Activated naive CD4-positive, alpha-beta T cell treated with anti-CD3 and anti-CD28 coated beads, Interleukin-2, amount 50 U/mL, for 24 hours (primary cell): ENCODE results near the gene NELL2.
"Not testable (repeated sequence)": the region's sequence is repeated elsewhere in the genome, so short reads cannot be mapped to it uniquely, and the experiment has no call there.

Experiments used
- H3K27ac Mint-ChIP-seq: one replicate; pipeline ENCODE4 v1.8.0; 2021; ENCODE audit warnings: mild to moderate bottlenecking, mixed read lengths
- H3K27me3 Mint-ChIP-seq: one replicate; pipeline ENCODE4 v1.8.0; 2021; ENCODE audit warnings: mixed read lengths
- H3K36me3 Mint-ChIP-seq: one replicate; pipeline ENCODE4 v1.8.0; 2021; ENCODE audit warnings: mixed read lengths
- H3K4me1 Mint-ChIP-seq: one replicate; pipeline ENCODE4 v1.8.0; 2021; ENCODE audit warnings: mixed read lengths
- H3K4me3 Mint-ChIP-seq: one replicate; pipeline ENCODE4 v1.8.0; 2021; ENCODE audit warnings: mild to moderate bottlenecking, mixed read lengths
- H3K9me3 Mint-ChIP-seq: one replicate; pipeline ENCODE4 v1.8.0; 2021; ENCODE audit warnings: mixed read lengths

Gene NELL2

DNA sequence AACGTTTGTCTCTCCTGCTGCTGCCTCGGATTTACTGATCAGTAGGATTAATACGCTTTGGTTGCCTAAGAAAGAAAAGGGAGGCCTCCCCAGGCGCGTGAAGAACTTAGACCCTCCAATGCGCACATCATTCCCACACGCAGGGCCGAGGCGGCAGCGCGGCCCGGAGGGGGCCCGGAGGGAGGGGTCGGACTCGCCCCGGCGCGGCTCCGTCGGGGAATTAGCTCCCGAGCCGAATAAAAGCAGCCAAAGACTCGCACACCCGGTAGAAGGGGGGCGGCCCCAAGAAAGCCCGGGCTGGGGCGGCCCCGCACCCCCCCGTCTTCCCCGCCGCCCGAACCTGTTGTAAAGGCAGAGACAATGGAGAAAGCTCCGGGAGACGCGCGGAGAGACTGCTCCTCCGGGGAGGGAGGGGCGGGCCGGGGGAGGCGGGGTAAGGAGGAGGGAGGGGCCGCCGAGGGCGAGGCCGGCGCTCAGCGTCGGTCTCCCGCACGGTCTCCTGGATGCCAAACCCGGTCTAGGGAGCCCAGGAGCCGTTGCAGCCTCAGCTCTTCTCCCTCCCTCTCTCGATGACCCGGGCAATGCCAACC, at the start of gene NELL2:
Gene NELL2, minus strand, starts transcription at position 362 of the 590 bp plus-strand sequence. CDS start 446 bp downstream, outside the sequence.
- Mint-ChIP-seq H3K27ac (peak within 1 kb of the TSS; percentile 95), H3K36me3 (peaks cover 9% of the 10 kb centered on the region), H3K9me3 (no peaks in the 10 kb centered on the region), H3K4me1 (peaks cover 41% of the 10 kb centered on the region), H3K27me3 (peaks cover 9% of the 10 kb centered on the region), H3K4me3 (peak within 1 kb of the TSS; percentile 98)

DNA sequence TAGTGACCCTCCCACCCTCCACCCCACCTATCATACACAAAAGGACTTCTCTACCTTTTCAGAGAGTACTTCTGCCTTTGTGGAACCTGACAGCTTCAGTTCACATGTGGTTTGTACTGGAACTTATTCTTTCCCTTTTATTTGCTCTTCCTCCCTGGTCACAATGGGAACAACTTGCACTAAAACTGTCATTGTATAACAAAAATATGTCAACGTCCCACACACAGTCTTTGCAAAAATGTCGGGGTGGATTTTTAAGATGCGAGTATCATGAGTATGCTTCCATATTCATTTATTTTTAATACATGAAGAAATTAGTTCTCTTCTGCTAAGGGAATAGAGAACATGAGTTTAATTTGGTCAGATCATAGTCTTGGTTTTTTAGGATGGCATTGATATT, 45.6 kb upstream of the NELL2 start:
- Mint-ChIP-seq H3K27ac (no peak overlapping the region), H3K4me3 (no peak overlapping the region), H3K36me3 (no peaks in the 10 kb centered on the region), H3K27me3 (no peaks in the 10 kb centered on the region), H3K4me1 (no peaks in the 10 kb centered on the region), H3K9me3 (no peaks in the 10 kb centered on the region)

DNA sequence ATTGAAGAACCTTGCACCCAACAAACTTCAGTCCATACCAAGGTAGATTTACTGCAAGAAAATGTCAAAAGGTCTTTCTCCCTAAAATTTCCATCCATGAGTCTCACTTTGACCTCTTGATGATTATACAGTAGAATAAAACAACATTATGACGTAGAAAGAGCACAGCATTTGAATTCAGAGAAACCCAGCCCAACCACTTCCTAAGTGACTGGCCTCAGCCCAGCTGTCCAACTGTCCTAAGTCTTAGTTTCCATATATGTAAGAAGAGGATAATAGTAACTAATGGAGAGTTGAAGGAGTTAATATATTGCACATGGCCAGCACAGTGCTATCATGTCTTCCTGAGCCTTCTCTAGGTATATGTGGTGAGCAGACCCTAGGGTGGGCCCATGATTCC, 41.0 kb upstream of the NELL2 start:
- Mint-ChIP-seq H3K27me3 (no peaks in the 10 kb centered on the region), H3K36me3 (no peaks in the 10 kb centered on the region), H3K27ac (no peak overlapping the region), H3K4me1 (peaks cover 4% of the 10 kb centered on the region), H3K9me3 (no peaks in the 10 kb centered on the region), H3K4me3 (no peak overlapping the region)

DNA sequence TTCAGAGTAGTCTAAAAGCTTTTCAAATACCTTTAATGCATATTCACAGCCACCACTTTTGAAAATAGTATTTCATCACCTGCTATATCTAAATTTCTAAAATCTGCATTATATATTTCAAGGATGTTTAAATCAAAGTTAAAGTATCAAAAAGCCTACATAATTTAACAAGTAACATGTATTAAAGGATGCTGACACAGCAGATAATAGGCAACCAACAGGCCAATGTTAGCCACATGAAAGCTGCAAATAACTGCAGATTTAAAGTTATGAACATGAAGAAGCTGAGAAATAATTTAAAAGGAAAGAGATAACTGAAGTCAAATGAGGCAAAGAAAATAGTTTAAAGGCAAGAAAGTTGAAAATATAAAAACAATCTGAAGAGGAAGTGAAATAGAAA, 39.8 kb upstream of the NELL2 start:
- Mint-ChIP-seq H3K9me3 (no peaks in the 10 kb centered on the region), H3K27ac (no peak overlapping the region), H3K4me3 (no peak overlapping the region), H3K4me1 (peaks cover 4% of the 10 kb centered on the region), H3K27me3 (no peaks in the 10 kb centered on the region), H3K36me3 (no peaks in the 10 kb centered on the region)

DNA sequence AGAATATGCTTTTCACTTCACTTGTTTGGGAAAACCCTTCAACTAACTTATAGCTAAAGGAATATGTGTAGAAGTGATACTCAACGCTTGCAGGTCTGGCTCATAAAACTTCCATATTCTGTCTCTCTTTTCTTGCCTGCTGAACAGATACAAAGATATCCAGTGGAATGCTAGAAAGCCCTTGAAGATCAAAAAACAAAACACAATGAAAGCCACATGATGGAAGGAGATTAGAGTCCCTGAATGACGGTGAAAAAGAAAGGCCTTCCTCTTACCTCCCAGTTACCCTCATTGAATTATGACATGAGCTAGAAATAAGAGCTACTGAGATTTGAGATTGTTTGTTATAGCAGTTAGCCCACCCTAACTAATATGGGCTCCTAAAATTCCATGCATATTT, 28.2 kb upstream of the NELL2 start:
- Mint-ChIP-seq H3K27ac (no peak overlapping the region), H3K4me1 (no peaks in the 10 kb centered on the region), H3K9me3 (peaks cover 8% of the 10 kb centered on the region), H3K4me3 (no peak overlapping the region), H3K36me3 (no peaks in the 10 kb centered on the region), H3K27me3 (no peaks in the 10 kb centered on the region)

DNA sequence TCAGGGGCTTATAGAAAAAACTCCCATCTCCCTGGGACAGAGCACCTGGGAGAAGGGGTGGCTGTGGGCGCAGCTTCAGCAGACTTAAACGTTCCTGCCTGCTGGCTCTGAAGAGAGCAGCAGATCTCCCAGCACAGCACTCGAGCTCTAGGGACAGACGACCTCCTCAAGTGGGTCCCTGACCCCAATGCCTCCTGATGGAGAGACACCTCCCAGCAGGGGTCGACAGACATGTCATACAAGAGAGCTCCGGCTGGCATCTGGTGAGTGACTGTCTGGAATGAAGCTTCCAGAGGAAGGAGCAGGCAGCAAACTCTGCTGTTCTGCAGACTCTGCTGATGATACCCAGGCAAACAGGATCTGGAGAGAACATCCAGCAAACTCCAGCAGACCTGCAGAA, 22.0 kb upstream of the NELL2 start:
- H3K27ac Mint-ChIP-seq, H3K4me1 Mint-ChIP-seq, H3K9me3 Mint-ChIP-seq, H3K36me3 Mint-ChIP-seq, H3K4me3 Mint-ChIP-seq, H3K27me3 Mint-ChIP-seq: not testable (repeated sequence)

DNA sequence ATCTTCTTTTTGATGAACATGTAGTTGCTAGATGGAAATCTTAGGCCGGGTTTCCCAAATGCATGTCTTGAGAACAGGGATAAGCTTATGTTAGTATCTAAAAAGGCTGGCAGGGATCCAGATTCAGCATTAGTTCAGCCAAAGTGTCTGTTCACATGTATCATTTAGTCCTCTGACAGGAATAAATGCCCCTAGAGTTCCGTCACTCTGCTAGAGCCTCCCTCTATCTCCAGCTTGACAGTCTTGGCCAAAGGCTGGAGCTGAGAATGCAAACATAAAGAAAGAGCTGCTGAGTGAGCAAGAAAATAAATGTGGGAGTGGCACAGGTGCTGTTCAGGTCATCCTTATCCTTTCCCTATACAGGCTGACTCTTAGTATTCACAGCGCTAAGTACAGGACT, 13.8 kb upstream of the NELL2 start:
- H3K36me3 Mint-ChIP-seq = no peaks in the 10 kb centered on the region
- no peaks in the 10 kb centered on the region for H3K4me1 Mint-ChIP-seq
- H3K9me3 Mint-ChIP-seq = no peaks in the 10 kb centered on the region
- H3K27ac Mint-ChIP-seq = no peak overlapping the region
- no peak overlapping the region for H3K4me3 Mint-ChIP-seq
- peaks cover 1% of the 10 kb centered on the region for H3K27me3 Mint-ChIP-seq

DNA sequence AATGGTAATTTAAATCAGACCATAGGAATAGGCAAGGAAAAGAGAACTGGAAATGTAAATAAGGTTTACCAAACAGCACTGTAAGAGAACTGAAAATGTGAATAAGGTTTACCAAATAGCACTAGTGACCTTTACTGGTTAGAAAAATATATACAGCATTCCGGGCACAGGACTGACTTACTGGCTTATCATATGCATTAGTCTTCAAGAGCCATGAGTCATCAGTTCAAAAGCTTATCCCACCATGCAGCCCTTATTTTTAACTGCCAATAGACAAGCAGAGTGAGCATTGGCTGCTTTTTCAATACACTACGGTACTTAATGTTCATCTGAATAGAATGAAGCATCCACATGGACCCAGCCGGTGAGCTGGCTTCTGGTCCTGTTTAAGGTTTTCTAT, 13.0 kb upstream of the NELL2 start:
- H3K27me3 Mint-ChIP-seq = peaks cover 1% of the 10 kb centered on the region
- no peaks in the 10 kb centered on the region for H3K36me3 Mint-ChIP-seq
- no peak overlapping the region for H3K27ac Mint-ChIP-seq
- no peaks in the 10 kb centered on the region for H3K9me3 Mint-ChIP-seq
- H3K4me1 Mint-ChIP-seq = no peaks in the 10 kb centered on the region
- H3K4me3 Mint-ChIP-seq = no peak overlapping the region

DNA sequence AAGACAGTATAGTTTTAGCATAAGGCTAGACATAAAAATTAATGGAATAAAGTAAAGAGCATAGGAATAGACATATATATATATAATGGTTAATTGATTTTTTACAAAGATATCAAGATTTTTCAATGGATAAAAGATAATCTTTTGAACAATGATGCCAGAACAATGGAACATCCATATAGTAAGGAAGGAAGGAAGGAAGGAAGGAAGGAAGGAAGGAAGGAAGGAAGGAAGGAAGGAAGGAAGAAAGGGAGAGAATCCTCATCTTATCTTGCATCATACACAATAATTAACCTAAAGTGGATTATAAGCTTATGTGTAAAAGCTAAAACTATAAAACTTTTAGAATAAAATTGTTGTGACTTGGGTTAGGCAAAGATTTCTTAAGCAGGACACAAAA, 9.8 kb upstream of the NELL2 start:
- peaks cover 6% of the 10 kb centered on the region for H3K36me3 Mint-ChIP-seq

DNA sequence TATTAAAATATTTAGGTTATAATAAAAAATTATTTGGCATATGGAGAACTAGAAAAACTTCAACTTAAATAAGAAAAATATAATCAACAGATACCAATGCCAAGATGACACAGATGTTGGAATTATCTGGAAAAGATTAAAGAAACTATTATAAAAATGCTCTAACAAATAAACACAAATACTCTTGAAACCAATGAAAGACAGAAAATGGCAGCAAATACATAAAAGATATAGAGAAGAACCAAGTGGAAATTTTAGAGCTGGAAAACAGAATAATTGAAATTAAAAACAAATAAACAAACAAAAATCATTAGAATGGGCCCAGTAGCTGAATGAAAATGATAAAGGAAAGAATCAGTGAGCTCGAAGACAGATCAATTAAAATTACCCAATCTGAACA, 5.1 kb upstream of the NELL2 start:
- H3K9me3 Mint-ChIP-seq = peaks cover 6% of the 10 kb centered on the region
- H3K36me3 Mint-ChIP-seq = peaks cover 8% of the 10 kb centered on the region
- peaks cover 7% of the 10 kb centered on the region for H3K4me1 Mint-ChIP-seq
- no peak overlapping the region for H3K4me3 Mint-ChIP-seq
- peaks cover 4% of the 10 kb centered on the region for H3K27me3 Mint-ChIP-seq
- H3K27ac Mint-ChIP-seq = no peak overlapping the region

More for the DNA sequence above, 9.8 kb upstream of the NELL2 start:
- H3K27ac Mint-ChIP-seq = peak overlapping the region; percentile 55
- no peak overlapping the region for H3K4me3 Mint-ChIP-seq
- peaks cover 6% of the 10 kb centered on the region for H3K9me3 Mint-ChIP-seq
- H3K27me3 Mint-ChIP-seq = no peaks in the 10 kb centered on the region
- H3K4me1 Mint-ChIP-seq = no peaks in the 10 kb centered on the region

DNA sequence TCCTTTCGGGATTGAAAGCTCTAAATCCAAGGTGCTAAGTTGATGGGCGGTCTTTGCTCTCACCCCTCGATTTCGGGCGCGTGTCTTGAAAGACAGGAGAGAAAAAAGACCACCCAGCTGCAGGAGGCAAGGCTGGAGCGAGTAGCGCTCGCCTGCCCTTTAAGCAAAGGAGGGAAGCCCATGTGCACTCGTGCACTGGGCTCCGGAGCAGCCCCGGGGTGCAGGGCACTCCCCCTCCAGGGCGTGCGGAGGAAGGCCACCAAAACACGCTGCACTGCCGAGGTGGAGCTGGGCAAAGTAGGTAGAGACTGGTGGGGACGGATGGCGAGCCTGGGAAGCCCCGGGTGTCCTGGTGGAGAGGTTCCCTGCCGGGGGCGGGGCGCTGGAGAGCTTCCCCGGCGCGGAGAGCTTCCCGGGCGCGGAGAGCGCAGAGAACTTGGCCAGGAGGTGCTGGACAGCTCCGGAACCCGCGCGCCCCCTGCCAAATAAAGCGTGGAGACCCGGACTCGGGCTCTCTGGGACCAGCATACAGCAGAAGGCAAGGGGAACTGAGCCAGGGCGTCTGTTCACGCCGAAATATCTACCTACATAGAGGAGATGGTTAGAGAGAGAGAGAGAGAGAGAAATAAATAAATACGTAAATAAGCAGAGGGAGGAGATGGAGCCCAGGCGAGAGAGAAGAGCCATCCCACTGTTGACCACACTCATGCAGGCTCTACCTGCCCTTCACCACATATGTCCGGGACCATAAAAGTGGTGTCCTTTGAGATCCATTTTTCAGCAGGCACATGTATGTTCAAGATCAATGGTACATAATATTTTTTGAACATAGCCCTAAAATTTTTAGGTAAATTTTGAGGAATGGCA, 662 bp upstream of the NELL2 start:
- H3K27me3 Mint-ChIP-seq = peaks cover 9% of the 10 kb centered on the region
- H3K4me1 Mint-ChIP-seq = peaks cover 34% of the 10 kb centered on the region
- H3K9me3 Mint-ChIP-seq = peaks cover 6% of the 10 kb centered on the region
- peaks cover 14% of the 10 kb centered on the region for H3K36me3 Mint-ChIP-seq
- peak overlapping the region; percentile 98 for H3K4me3 Mint-ChIP-seq
- no peak overlapping the region for H3K27ac Mint-ChIP-seq

DNA sequence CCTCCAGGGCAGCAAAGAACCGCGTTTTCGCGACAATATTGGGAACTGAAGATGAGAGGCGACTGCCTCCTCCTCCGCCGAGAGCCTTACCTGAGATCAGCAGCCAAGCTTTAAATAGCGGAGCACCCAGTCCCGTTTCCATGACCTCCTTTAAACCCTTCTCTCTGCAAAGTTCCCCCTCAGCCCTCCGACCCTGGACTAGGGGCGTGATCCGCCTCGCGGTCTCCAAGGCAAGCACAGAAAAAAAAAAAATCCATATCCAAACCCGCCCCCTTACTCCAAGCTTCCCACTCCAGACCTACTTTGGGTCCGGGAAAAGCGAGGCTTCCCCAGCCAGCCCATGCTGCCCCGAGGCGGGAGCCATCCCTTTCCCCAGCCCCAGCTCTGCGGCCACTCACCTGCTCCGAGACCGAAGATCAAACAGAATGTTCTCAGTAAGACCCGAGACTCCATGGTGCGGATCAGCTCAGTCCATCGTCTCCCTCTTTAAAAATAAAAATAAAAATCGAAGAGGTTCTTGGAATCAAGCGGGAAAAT, 630 bp downstream of the NELL2 start:
- peaks cover 47% of the 10 kb centered on the region for H3K4me1 Mint-ChIP-seq
- peak overlapping the region; percentile 95 for H3K27ac Mint-ChIP-seq
- H3K4me3 Mint-ChIP-seq = peak overlapping the region; percentile 98
- peaks cover 9% of the 10 kb centered on the region for H3K27me3 Mint-ChIP-seq
- peaks cover 13% of the 10 kb centered on the region for H3K36me3 Mint-ChIP-seq
- H3K9me3 Mint-ChIP-seq = peaks cover 3% of the 10 kb centered on the region

DNA sequence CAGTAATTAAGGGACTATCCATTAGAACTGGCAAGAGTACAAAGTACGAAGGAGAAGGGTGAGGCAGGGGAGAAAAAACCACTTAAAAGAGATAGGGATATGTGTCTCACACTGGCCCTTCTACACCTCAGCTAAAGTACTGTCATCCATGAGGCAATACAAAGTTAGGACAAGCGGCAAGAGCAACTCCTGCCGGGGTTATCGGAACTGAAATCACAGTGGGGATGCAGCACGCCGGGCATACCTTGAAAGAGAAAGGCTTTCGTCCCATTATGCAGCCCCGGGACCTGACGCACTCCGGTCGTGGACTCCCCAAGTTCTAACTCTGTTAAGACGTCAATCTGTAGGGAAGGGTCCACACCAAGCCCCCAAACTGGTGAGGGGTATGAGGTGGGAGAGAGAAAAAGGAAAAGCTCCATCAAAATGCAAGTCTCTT, 1.1 kb downstream of the NELL2 start:
- Mint-ChIP-seq H3K4me3 (peak overlapping the region; percentile 98), H3K27ac (peak overlapping the region; percentile 95), H3K27me3 (peaks cover 9% of the 10 kb centered on the region), H3K4me1 (peaks cover 51% of the 10 kb centered on the region), H3K36me3 (peaks cover 16% of the 10 kb centered on the region), H3K9me3 (peaks cover 8% of the 10 kb centered on the region)

DNA sequence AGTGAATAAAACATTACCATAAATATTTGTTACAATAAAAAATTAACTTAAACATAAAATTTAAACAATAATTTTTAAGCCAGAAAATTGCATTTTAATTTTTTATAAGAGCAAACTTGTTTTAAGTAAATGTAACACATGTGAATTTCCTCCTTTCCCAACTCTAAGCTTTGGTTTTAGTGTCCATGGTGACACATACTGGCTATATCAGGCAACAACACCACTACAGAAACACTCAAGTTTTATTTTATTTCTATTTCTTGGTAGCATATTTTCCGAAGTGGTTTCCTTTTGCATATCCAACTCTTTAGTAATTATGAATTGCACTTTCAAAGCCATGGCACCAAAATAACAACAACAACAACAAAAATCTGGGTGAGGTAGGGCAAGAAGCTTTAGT, 2.2 kb downstream of the NELL2 start:
- peaks cover 9% of the 10 kb centered on the region for H3K27me3 Mint-ChIP-seq
- peaks cover 27% of the 10 kb centered on the region for H3K36me3 Mint-ChIP-seq
- H3K9me3 Mint-ChIP-seq = peaks cover 9% of the 10 kb centered on the region
- H3K4me1 Mint-ChIP-seq = peaks cover 62% of the 10 kb centered on the region
- H3K27ac Mint-ChIP-seq = peak overlapping the region; percentile 91
- H3K4me3 Mint-ChIP-seq = peak overlapping the region; percentile 98

DNA sequence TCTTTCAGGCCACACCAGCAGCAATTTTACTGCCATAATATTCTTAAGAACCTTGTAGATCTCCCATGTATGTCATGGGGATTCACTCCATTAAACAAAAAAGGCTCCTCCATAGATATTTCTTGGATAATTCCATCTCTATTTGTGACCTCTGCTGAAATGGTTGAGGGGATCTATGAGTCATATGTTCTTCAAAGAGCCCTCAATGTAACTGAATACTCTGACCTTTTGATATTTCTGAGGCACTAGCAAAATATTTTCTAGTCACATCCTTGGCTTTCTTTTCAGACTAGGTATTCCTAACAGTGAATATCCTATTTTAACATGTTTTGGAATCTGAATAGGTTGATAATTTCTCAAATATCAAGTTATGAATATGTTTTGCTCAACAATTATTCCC, 6.6 kb downstream of the NELL2 start:
- H3K4me3 Mint-ChIP-seq = peak overlapping the region; percentile 90
- H3K4me1 Mint-ChIP-seq = peaks cover 76% of the 10 kb centered on the region
- H3K36me3 Mint-ChIP-seq = peaks cover 48% of the 10 kb centered on the region
- H3K9me3 Mint-ChIP-seq = peaks cover 16% of the 10 kb centered on the region
- peaks cover 4% of the 10 kb centered on the region for H3K27me3 Mint-ChIP-seq
- peak overlapping the region; percentile 85 for H3K27ac Mint-ChIP-seq

DNA sequence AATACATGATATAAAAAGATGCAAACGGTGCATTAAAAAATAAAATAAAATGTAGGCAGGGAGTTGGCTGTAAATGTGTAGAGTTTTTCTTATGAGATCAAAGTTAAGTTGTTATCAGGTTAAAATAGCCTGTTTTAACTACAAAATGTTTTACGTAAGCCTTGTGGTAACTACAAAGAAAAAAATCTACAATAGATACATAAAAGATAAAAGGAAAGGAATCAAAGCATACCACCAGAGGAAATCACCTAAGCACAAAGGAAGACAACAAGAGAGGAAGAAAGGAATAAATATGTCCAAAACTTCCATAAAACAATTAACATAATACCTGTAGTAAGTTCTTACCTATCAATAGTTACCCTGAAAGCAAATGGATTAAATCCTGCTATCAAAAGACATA, 12.2 kb downstream of the NELL2 start:
- Mint-ChIP-seq H3K4me3 (peak overlapping the region; percentile 6), H3K4me1 (peaks cover 67% of the 10 kb centered on the region), H3K36me3 (peaks cover 44% of the 10 kb centered on the region), H3K27ac (peak overlapping the region; percentile 79), H3K9me3 (peaks cover 21% of the 10 kb centered on the region), H3K27me3 (no peaks in the 10 kb centered on the region)
